GM18520 (cell line): Measurements from ENCODE around the gene PRSS2.
"Not testable (repeated sequence)": the region's sequence is repeated elsewhere in the genome, so short reads cannot be mapped to it uniquely, and the experiment has no call there.

ENCODE experiments used
- ATAC-seq: cut with Tn5 transposase; IDR thresholded peaks from one replicate; pipeline ENCODE4 v1.9.1; 2021; ENCODE audit not compliant: unreplicated experiment

PRSS2 gene

GRCh38 chr7:142758312-142758711, 12.5 kb upstream of the PRSS2 start:
- ATAC-seq = not testable (repeated sequence)

- ATAC-seq = no peak
These were observed 11.3 kb upstream of the PRSS2 start for GRCh38 chr7:142759433-142759832.

GRCh38 chr7:142760071-142760642, 10.6 kb upstream of the PRSS2 start:
- ATAC-seq = no peak

- ATAC-seq = not testable (repeated sequence)
These were observed 9.2 kb upstream of the PRSS2 start for GRCh38 chr7:142761606-142762005.

- no peak for ATAC-seq
These were observed 8.7 kb upstream of the PRSS2 start for GRCh38 chr7:142762104-142762503.

GRCh38 chr7:142767451-142767850, 3.3 kb upstream of the PRSS2 start:
- ATAC-seq = no peak

- ATAC-seq = no peak
These were observed 2.9 kb upstream of the PRSS2 start for GRCh38 chr7:142767861-142768260.

GRCh38 chr7:142768885-142769284, 1.9 kb upstream of the PRSS2 start:
- ATAC-seq = not testable (repeated sequence)

- peak; percentile 87 for ATAC-seq
These were observed 568 bp downstream of the PRSS2 start for GRCh38 chr7:142771353-142771723.

GRCh38 chr7:142772051-142772450, 1.3 kb downstream of the PRSS2 start:
- no peak for ATAC-seq

GRCh38 chr7:142772673-142773072, 1.9 kb downstream of the PRSS2 start:
- no peak for ATAC-seq

GRCh38 chr7:142773230-142773629, 2.5 kb downstream of the PRSS2 start:
- ATAC-seq = no peak

GRCh38 chr7:142773937-142774744, 3.4 kb downstream of the PRSS2 start:
- ATAC-seq = no peak

GRCh38 chr7:142774826-142775225, 4.1 kb downstream of the PRSS2 start:
- ATAC-seq = no peak

- ATAC-seq = not testable (repeated sequence)
These were observed 4.8 kb downstream of the PRSS2 start for GRCh38 chr7:142775351-142776115.

- no peak for ATAC-seq
These were observed 5.6 kb downstream of the PRSS2 start for GRCh38 chr7:142776206-142776844.

- ATAC-seq = not testable (repeated sequence)
These were observed 6.1 kb downstream of the PRSS2 start for GRCh38 chr7:142776845-142777225.

GRCh38 chr7:142777318-142777717, 6.5 kb downstream of the PRSS2 start:
- no peak for ATAC-seq

GRCh38 chr7:142782922-142783900, 12.4 kb downstream of the PRSS2 start:
- peak; percentile 82 for ATAC-seq

- ATAC-seq = no peak
These were observed 13.3 kb downstream of the PRSS2 start for GRCh38 chr7:142784096-142784495.
